PFSK-1 (cell line): ENCODE results near the gene PRMT2.

ENCODE experiments used
- FOXP2 ChIP-seq: optimal IDR thresholded peaks from 2 replicates; pipeline ENCODE3; 2011; ENCODE audit warnings: borderline replicate concordance, control low read depth, inconsistent platforms; ENCODE audit not compliant: insufficient read depth; ENCODE audit errors: extremely low read length, extremely low read depth
- POLR2AphosphoS5 ChIP-seq: IDR thresholded peaks from 2 replicates; pipeline ENCODE4 v1.6.1; 2012; ENCODE audit warnings: low read depth, mild to moderate bottlenecking, control low read depth, low read length, moderate library complexity
- SIN3A ChIP-seq: IDR thresholded peaks from 2 replicates; pipeline ENCODE4 v1.6.1; 2012; ENCODE audit warnings: mild to moderate bottlenecking, low read length, moderate library complexity, borderline replicate concordance; ENCODE audit not compliant: insufficient read depth
- TAF1 ChIP-seq: IDR thresholded peaks from 2 replicates; pipeline ENCODE4 v1.6.1; 2012; ENCODE audit warnings: low read length, control low read depth, borderline replicate concordance; ENCODE audit not compliant: insufficient read depth
- TF ChIP-seq, protein P1 (sequence below), 2 experiments: IDR thresholded peaks; 2 replicates each; pipeline versions ENCODE4 v1.6.1 to v1.8.0; 2011 to 2012; ENCODE audit warnings: low read depth in 2 of 2, low read length in 2 of 2, control low read depth in 1 of 2, inconsistent platforms in 1 of 2, mild to moderate bottlenecking in 1 of 2, moderate library complexity in 1 of 2; ENCODE audit not compliant: insufficient read depth in 1 of 2

Gene PRMT2

DNA sequence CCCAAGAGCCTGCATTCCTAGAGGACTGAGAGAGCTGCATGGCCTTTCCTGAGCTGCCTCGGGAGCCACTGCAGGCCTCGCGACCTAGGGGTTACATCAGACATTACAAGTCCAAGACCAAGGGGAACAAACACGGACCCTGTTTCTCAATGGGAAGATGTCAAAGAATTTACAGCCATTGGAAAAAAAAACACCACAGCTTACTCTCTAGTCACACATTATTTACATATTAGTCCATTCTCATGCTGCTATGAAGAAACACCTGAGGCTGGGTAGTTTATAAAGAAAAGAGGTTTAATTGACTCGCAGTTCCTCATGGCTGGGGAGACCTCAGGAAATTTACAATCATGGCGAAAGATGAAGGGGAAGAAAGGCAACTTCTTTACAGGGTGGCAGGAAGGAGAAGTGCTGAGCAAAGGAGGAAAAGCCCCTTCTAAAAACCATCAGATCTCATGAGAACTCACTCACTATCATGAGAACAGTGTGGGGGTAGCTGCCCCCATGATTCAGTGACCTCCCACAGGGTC lies 8.4 kb upstream of the PRMT2 start:
- TF ChIP-seq POLR2AphosphoS5 (no peak), TAF1 (no peak), SIN3A (no peak), FOXP2 (no peak)
- TF ChIP-seq, protein P1, sequence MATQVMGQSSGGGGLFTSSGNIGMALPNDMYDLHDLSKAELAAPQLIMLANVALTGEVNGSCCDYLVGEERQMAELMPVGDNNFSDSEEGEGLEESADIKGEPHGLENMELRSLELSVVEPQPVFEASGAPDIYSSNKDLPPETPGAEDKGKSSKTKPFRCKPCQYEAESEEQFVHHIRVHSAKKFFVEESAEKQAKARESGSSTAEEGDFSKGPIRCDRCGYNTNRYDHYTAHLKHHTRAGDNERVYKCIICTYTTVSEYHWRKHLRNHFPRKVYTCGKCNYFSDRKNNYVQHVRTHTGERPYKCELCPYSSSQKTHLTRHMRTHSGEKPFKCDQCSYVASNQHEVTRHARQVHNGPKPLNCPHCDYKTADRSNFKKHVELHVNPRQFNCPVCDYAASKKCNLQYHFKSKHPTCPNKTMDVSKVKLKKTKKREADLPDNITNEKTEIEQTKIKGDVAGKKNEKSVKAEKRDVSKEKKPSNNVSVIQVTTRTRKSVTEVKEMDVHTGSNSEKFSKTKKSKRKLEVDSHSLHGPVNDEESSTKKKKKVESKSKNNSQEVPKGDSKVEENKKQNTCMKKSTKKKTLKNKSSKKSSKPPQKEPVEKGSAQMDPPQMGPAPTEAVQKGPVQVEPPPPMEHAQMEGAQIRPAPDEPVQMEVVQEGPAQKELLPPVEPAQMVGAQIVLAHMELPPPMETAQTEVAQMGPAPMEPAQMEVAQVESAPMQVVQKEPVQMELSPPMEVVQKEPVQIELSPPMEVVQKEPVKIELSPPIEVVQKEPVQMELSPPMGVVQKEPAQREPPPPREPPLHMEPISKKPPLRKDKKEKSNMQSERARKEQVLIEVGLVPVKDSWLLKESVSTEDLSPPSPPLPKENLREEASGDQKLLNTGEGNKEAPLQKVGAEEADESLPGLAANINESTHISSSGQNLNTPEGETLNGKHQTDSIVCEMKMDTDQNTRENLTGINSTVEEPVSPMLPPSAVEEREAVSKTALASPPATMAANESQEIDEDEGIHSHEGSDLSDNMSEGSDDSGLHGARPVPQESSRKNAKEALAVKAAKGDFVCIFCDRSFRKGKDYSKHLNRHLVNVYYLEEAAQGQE (IDR thresholded peaks at IDR 0.05; ENCODE audit: insufficient read depth in 1 of 2, low read depth in 2 of 2, low read length in 2 of 2): no peak

DNA sequence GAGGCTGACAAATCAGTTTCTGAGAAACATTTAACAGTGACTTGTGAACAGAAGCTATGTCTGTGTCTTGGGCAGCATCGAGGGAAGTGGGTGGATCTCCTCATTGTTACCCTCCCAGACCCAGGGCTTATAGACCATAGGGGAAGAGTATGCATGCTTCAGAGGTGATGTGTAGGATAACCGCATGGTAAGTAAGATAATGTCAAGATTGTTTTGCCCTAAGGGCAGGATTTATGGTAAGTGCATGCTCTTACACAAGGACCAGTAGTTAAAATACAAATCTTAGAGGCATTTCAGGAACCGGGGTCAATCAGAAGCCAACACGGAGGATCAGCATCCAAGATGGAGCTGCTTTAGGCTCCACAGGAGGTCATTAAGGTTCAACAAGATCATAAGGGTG lies 7.7 kb upstream of the PRMT2 start:
- no peak for TF ChIP-seq SIN3A
- no peak for TF ChIP-seq FOXP2
- no peak for TF ChIP-seq POLR2AphosphoS5
- TF ChIP-seq TAF1: no peak
- TF ChIP-seq, protein P1 (IDR thresholded peaks at IDR 0.05; ENCODE audit: insufficient read depth in 1 of 2, low read depth in 2 of 2, low read length in 2 of 2): no peak

DNA sequence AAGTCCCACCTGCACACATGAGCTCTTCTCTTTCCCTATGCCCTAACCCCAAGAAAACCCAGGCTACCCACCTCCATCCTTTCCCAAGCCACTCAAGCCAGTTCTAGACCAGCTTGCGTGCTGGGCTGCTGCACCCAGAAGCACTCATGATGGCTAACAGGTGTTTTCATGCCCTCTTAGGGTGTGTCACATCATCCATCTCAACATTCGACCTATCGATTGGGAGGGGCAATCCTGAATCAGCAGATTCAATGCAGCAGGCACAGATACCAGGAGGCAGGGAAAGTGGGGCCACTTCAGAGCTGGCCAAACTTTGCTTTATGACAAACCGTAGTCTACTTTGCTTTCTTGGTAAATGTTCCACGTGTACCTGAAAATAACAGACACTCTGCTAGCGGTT lies 6.6 kb upstream of the PRMT2 start:
- TF ChIP-seq TAF1: no peak
- TF ChIP-seq, protein P1 (IDR thresholded peaks at IDR 0.05; ENCODE audit: insufficient read depth in 1 of 2, low read depth in 2 of 2, low read length in 2 of 2): no peak
- no peak for TF ChIP-seq POLR2AphosphoS5
- TF ChIP-seq FOXP2: no peak
- no peak for TF ChIP-seq SIN3A

DNA sequence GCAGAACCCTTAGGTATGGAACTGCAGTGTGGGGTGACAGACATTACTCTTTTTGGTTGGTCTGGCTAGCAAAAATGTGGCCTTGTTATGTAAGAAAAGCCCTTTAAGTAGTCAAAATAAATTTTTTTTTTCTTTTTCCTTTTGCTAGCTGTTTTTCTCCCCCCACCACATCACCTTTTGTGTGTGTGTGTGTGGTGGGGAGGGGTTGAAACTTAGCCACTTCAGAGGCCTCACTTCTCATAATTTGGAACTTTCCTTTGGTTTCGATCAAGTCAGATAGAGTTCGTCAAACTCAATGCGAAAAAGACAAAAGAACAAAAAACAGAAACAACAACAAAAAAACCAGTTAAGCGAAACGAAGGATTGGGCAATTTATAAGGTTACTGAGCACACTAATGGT lies 1.9 kb upstream of the PRMT2 start:
- TF ChIP-seq TAF1 (no peak), FOXP2 (no peak), SIN3A (no peak), POLR2AphosphoS5 (no peak)
- TF ChIP-seq, protein P1 (IDR thresholded peaks at IDR 0.05; ENCODE audit: insufficient read depth in 1 of 2, low read depth in 2 of 2, low read length in 2 of 2): no peak

DNA sequence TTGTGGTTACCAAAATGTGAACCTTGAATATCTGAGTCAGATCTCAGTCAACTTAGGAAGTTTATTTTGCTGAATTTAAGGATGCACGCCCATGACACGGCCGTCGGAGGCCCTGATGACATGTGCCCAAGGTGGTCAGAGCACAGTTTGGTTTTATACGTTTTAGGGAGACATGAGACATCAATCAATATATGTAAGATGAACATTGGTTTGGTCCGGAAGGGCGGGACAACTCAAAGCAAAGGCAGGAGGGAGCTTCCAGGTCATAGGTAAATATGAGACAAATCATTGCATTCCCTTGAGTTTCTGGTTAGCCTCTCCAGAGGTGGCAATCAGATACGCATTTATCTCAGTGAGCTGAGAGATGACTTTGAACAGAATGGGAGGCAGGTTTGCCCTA lies 1.0 kb upstream of the PRMT2 start:
- no peak for TF ChIP-seq SIN3A
- TF ChIP-seq, protein P1 (IDR thresholded peaks at IDR 0.05; ENCODE audit: insufficient read depth in 1 of 2, low read depth in 2 of 2, low read length in 2 of 2): no peak
- no peak for TF ChIP-seq POLR2AphosphoS5
- no peak for TF ChIP-seq TAF1
- TF ChIP-seq FOXP2: no peak
